Measurements from ENCODE around the gene CPB1.
A peak's percentile ranks its signal among the peaks of the same experiment; 100 is the strongest.

Gene CPB1

GRCh38 chr3:148879256-148879655, 51.6 kb downstream of the CPB1 start:
- H3K4me3 ChIP-seq (ENCODE audit: low read length): no peak overlapping the region
- DNase-seq (ENCODE audit: low read depth): no peak
- TF ChIP-seq CTCF (conservative IDR thresholded peaks at IDR 0.05; ENCODE audit: low read depth, low read length): no peak

- no peak for DNase-seq (ENCODE audit: low read depth)
- TF ChIP-seq CTCF (conservative IDR thresholded peaks at IDR 0.05; ENCODE audit: low read depth, low read length): peak; percentile 40
- no peak overlapping the region for H3K4me3 ChIP-seq (ENCODE audit: low read length)
These were observed 53.1 kb downstream of the CPB1 start for GRCh38 chr3:148880681-148881080.

DNA sequence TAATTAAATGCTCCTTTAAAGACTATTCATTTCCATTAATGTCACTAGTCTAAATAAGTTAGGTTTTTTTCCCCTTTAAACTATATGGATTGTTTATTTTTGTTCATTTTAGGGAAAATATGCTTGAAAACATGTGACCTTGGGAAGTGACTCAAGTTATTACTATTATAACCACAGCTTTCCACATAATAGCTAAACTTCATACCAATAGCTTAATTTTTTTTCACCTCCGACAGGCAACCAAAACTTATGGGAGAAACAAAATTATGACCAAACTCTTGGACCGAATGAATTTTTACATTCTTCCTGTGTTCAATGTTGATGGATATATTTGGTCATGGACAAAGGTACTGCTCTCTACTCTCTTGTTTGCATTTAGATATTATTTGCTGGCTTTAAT, 53.7 kb downstream of the CPB1 start:
- no peak overlapping the region for H3K4me3 ChIP-seq (ENCODE audit: low read length)
- DNase-seq (ENCODE audit: low read depth): no peak
- TF ChIP-seq CTCF (conservative IDR thresholded peaks at IDR 0.05; ENCODE audit: low read depth, low read length): no peak

DNA sequence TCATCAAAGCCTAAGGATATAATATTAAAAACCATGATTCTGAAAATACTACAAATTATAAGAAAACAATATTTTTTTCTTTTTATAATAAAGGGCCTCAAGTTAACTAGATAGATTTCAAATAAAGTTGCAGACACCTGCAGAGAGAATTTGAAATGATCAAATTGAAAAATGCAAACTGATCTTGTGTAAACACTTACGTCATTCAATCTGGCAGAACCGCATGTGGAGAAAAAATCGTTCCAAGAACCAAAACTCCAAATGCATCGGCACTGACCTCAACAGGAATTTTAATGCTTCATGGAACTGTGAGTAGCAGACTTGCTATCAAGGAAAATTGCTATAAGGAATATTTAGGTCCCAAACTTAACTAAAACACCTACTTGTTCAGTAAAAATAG, 54.7 kb downstream of the CPB1 start:
- no peak for DNase-seq (ENCODE audit: low read depth)
- TF ChIP-seq CTCF (conservative IDR thresholded peaks at IDR 0.05; ENCODE audit: low read depth, low read length): no peak
- H3K4me3 ChIP-seq (ENCODE audit: low read length): no peak overlapping the region

- DNase-seq (ENCODE audit: low read depth): no peak
- no peak for TF ChIP-seq CTCF (conservative IDR thresholded peaks at IDR 0.05; ENCODE audit: low read depth, low read length)
- no peak overlapping the region for H3K4me3 ChIP-seq (ENCODE audit: low read length)
These were observed 55.6 kb downstream of the CPB1 start for GRCh38 chr3:148883163-148883562.

GRCh38 chr3:148884261-148884660, 56.6 kb downstream of the CPB1 start:
- no peak overlapping the region for H3K4me3 ChIP-seq (ENCODE audit: low read length)
- DNase-seq (ENCODE audit: low read depth): no peak
- no peak for TF ChIP-seq CTCF (conservative IDR thresholded peaks at IDR 0.05; ENCODE audit: low read depth, low read length)

- DNase-seq (ENCODE audit: low read depth): no peak
- TF ChIP-seq CTCF (conservative IDR thresholded peaks at IDR 0.05; ENCODE audit: low read depth, low read length): no peak
- no peak overlapping the region for H3K4me3 ChIP-seq (ENCODE audit: low read length)
These were observed 62.2 kb downstream of the CPB1 start for GRCh38 chr3:148889828-148890227.
